Neural progenitor cell (in vitro differentiated cells): ENCODE data around the gene LTN1. TPM values are rescaled to one million over a fixed set of nuclear protein-coding genes. Genes with fewer than 3 reads are reported as not detected.
"Not testable (repeated sequence)": the region's sequence is repeated elsewhere in the genome, so short reads cannot be mapped to it uniquely, and the experiment has no call there.

ENCODE experiments used
- DNase-seq: peaks from one replicate; pipeline ENCODE4 v3.0.0-alpha.2; 2016; ENCODE audit warnings: low spot score
- H2AFZ ChIP-seq: fragments of 200-600 bp; sonication (generic); replicated peaks from 2 replicates; pipeline ENCODE4 v1.6.1; 2016; ENCODE audit warnings: antibody characterized with exemption
- H3F3A ChIP-seq: fragments of 200-600 bp; sonication (generic); 2 replicates; pipeline ENCODE4 v1.6.1; 2016; ENCODE audit warnings: antibody characterized with exemption, low read depth
- H3K27ac ChIP-seq: fragments of 200-600 bp; sonication (generic); 2 replicates; pipeline ENCODE4 v1.5.1; 2016; ENCODE audit warnings: mild to moderate bottlenecking
- H3K27me3 ChIP-seq: fragments of 200-600 bp; sonication (generic); 2 replicates; pipeline ENCODE4 v1.6.1; 2016; ENCODE audit warnings: mild to moderate bottlenecking, moderate library complexity
- H3K36me3 ChIP-seq: fragments of 200-600 bp; sonication (generic); 2 replicates; pipeline ENCODE4 v1.5.1; 2016
- H3K4me1 ChIP-seq: fragments of 200-600 bp; sonication (generic); 2 replicates; pipeline ENCODE4 v1.6.1; 2016; ENCODE audit warnings: mixed run types
- H3K4me2 ChIP-seq: fragments of 200-600 bp; sonication (generic); 2 replicates; pipeline ENCODE4 v1.6.1; 2016
- H3K4me3 ChIP-seq: fragments of 200-600 bp; sonication (generic); 2 replicates; pipeline ENCODE4 v1.5.1; 2016
- H3K79me2 ChIP-seq: fragments of 200-600 bp; sonication (generic); 2 replicates; pipeline ENCODE4 v1.6.1; 2016; ENCODE audit warnings: low read depth
- H3K9ac ChIP-seq: fragments of 200-600 bp; sonication (generic); 2 replicates; pipeline ENCODE4 v1.6.1; 2016
- H3K9me3 ChIP-seq: fragments of 200-600 bp; sonication (generic); 2 replicates; pipeline ENCODE4 v1.5.1; 2016; ENCODE audit warnings: low read depth
- H4K20me1 ChIP-seq: fragments of 200-600 bp; sonication (generic); 2 replicates; pipeline ENCODE4 v1.6.1; 2016; ENCODE audit warnings: low read depth
- H3K27ac Mint-ChIP-seq: 3 replicates; pipeline ENCODE4 v1.8.0; 2021; ENCODE audit warnings: mixed read lengths
- H3K27me3 Mint-ChIP-seq: 2 replicates; pipeline ENCODE4 v1.8.0; 2022; ENCODE audit warnings: low read depth, mild to moderate bottlenecking, inconsistent platforms, moderate library complexity, mixed read lengths; ENCODE audit not compliant: insufficient read depth
- H3K36me3 Mint-ChIP-seq: 3 replicates; pipeline ENCODE4 v1.8.0; 2021; ENCODE audit warnings: mixed read lengths
- H3K4me1 Mint-ChIP-seq: 3 replicates; pipeline ENCODE4 v1.8.0; 2021; ENCODE audit warnings: mixed read lengths
- H3K4me3 Mint-ChIP-seq: 3 replicates; pipeline ENCODE4 v1.8.0; 2021; ENCODE audit warnings: mild to moderate bottlenecking, moderate library complexity, mixed read lengths
- H3K9me3 Mint-ChIP-seq: 3 replicates; pipeline ENCODE4 v1.8.0; 2020; ENCODE audit warnings: mixed read lengths
- EZH2 ChIP-seq: fragments of 200-600 bp; sonication (generic); IDR thresholded peaks from 2 replicates; pipeline ENCODE4 v1.6.1; 2017; ENCODE audit warnings: antibody characterized with exemption, mild to moderate bottlenecking, moderate library complexity
- EZH2phosphoT487 ChIP-seq: fragments of 200-600 bp; sonication (generic); IDR thresholded peaks from 2 replicates; pipeline ENCODE4 v1.6.1; 2017; ENCODE audit warnings: antibody characterized with exemption
- total RNA-seq: library from RNA; depleted of rRNA; stranded (reverse); fragments of >200 nt; gene quantifications from 2 replicates; pipeline ENCODE4 v1.2.3, GENCODE V29; 2015; ENCODE audit warnings: low replicate concordance
- TF ChIP-seq, protein P1 (sequence below): fragments of 200-600 bp; sonication (generic); IDR thresholded peaks from 2 replicates; pipeline ENCODE4 v1.5.1; 2017; ENCODE audit warnings: antibody characterized with exemption, mild to moderate bottlenecking

The LTN1 gene
- total RNA-seq, 1 donor from 2014 or later, result 37.3 TPM

DNA sequence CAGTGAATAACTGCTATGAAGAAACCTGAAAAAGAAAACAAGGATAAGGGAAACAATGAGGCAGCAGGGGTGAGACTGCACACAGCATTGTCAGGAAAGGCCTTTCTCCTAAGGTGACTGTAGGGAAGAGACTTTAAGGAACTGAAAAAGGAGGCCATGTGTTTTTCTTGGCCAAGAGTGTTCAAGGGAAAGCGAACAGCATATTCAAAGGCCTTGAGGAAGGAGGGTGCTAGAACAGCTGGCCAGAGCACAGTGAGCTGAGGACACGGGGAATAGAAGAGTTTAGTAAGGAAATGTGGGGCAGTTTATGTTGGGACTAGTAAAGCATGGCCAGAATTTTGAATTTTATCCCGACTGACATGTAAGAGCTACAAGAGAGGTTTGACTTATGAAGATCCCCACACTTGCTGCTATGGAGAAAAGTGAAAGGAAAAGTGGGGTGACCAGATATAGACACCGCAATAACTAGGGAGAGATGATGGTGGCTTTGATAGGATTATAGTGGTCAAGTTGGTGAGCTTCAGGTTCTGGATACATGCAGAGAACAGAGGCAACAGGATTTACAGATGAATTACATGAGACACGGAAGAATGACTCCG is 25.1 kb upstream of the LTN1 start:
- TF ChIP-seq EZH2 (no peak), EZH2phosphoT487 (no peak)
- TF ChIP-seq, protein P1, sequence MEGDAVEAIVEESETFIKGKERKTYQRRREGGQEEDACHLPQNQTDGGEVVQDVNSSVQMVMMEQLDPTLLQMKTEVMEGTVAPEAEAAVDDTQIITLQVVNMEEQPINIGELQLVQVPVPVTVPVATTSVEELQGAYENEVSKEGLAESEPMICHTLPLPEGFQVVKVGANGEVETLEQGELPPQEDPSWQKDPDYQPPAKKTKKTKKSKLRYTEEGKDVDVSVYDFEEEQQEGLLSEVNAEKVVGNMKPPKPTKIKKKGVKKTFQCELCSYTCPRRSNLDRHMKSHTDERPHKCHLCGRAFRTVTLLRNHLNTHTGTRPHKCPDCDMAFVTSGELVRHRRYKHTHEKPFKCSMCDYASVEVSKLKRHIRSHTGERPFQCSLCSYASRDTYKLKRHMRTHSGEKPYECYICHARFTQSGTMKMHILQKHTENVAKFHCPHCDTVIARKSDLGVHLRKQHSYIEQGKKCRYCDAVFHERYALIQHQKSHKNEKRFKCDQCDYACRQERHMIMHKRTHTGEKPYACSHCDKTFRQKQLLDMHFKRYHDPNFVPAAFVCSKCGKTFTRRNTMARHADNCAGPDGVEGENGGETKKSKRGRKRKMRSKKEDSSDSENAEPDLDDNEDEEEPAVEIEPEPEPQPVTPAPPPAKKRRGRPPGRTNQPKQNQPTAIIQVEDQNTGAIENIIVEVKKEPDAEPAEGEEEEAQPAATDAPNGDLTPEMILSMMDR, result no peak
- Mint-ChIP-seq H3K27me3 (no peaks in the 10 kb centered on the region), H3K4me1 (peaks cover 6% of the 10 kb centered on the region), H3K9me3 (peaks cover 4% of the 10 kb centered on the region), H3K27ac (no peak overlapping the region), H3K4me3 (peak overlapping the region; percentile 85), H3K36me3 (peaks cover 2% of the 10 kb centered on the region)
- Histone ChIP-seq H3K36me3 (no peaks in the 10 kb centered on the region), H4K20me1 (no peaks in the 10 kb centered on the region), H3K27me3 (no peaks in the 10 kb centered on the region), H3K4me1 (no peaks in the 10 kb centered on the region), H3K4me2 (no peak overlapping the region), H2AFZ (no peak overlapping the region), H3K27ac (no peak overlapping the region), H3K9ac (no peak overlapping the region), H3K9me3 (no peaks in the 10 kb centered on the region), H3F3A (no peaks in the 10 kb centered on the region), H3K4me3 (peak overlapping the region; percentile 80), H3K79me2 (peaks cover 12% of the 10 kb centered on the region)
- no peak for DNase-seq

DNA sequence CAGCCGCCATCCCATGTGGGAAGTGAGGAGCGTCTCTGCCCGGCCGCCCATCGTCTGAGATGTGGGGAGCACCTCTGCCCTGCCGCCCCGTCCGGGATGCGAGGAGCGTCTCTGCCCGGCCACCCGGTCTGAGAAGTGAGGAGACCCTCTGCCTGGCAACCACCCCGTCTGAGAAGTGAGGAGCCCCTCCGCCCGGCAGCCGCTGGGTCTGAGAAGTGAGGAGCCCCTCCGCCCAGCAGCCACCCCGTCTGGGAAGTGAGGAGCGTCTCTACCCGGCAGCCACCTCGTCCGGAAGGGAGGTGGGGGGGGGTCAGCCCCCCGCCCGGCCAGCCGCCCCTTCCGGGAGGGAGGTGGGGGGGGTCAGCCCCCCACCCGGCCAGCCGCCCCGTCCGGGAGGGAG is 18.6 kb upstream of the LTN1 start:
- not testable (repeated sequence) for H3K4me2 ChIP-seq, DNase-seq, H3K27ac ChIP-seq, H3K27me3 Mint-ChIP-seq, H3K79me2 ChIP-seq, H3K9ac ChIP-seq, H2AFZ ChIP-seq, H3K9me3 Mint-ChIP-seq, H3K36me3 Mint-ChIP-seq, H3F3A ChIP-seq, H3K27me3 ChIP-seq, H3K36me3 ChIP-seq, H3K9me3 ChIP-seq, H3K4me1 Mint-ChIP-seq, H3K4me1 ChIP-seq, H3K4me3 Mint-ChIP-seq, H4K20me1 ChIP-seq, H3K27ac Mint-ChIP-seq, H3K4me3 ChIP-seq

DNA sequence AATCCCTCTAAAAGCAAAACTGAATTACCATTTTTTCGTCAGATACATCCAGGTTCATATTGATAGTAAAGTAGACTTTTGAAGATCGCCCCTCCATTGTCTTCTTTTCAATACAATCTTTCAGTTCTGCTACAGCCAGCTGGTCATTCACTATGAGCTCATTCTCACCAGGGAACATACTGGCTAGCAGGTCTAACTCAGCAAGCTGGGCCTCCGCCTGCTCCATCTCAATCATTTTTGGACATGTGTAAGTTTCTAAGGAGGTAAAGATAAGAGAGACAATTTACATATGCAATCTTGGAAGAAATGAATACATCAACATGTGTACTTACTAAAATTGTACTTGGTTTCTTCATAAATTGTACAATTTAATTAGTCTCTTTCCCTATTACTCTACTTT is 15.7 kb upstream of the LTN1 start:
- TF ChIP-seq, protein P1, result no peak
- TF ChIP-seq EZH2, result no peak
- TF ChIP-seq EZH2phosphoT487, result no peak
- H3K9ac ChIP-seq, result no peak overlapping the region

DNA sequence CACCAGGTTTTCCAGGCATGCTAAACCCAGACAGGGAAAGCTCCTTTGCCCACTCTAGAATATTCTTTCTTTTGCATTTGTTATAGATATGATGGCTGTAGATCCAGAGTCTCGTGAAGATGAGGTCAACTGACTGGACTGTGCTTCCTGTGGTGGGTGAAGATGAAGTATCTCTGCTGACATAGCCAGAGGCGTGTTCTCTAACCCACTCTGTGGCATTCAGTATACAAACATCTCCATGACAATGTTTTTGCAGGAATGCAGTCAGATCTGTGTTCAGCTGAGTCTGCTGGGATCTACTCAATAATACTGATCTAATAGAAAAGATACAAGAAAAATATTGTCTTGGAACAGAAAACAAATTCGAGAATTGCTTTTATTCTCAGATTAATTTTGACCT is 15.1 kb upstream of the LTN1 start:
- Histone ChIP-seq H4K20me1 (no peaks in the 10 kb centered on the region), H3K36me3 (no peaks in the 10 kb centered on the region), H3F3A (peaks cover 5% of the 10 kb centered on the region), H3K4me1 (no peaks in the 10 kb centered on the region), H3K27ac (no peak overlapping the region), H3K9ac (no peak overlapping the region), H3K4me3 (no peak overlapping the region), H3K27me3 (peaks cover 4% of the 10 kb centered on the region), H3K9me3 (no peaks in the 10 kb centered on the region), H2AFZ (no peak overlapping the region), H3K79me2 (no peaks in the 10 kb centered on the region), H3K4me2 (no peak overlapping the region)
- H3K4me3 Mint-ChIP-seq, result no peak overlapping the region
- no peak for TF ChIP-seq EZH2
- TF ChIP-seq, protein P1, result no peak
- TF ChIP-seq EZH2phosphoT487, result no peak
- no peaks in the 10 kb centered on the region for H3K36me3 Mint-ChIP-seq
- DNase-seq, result no peak
- H3K27me3 Mint-ChIP-seq, result peaks cover 4% of the 10 kb centered on the region
- H3K4me1 Mint-ChIP-seq, result peaks cover 2% of the 10 kb centered on the region
- H3K27ac Mint-ChIP-seq, result no peak overlapping the region
- peaks cover 4% of the 10 kb centered on the region for H3K9me3 Mint-ChIP-seq

More for the DNA sequence above, 15.7 kb upstream of the LTN1 start:
- Mint-ChIP-seq H3K27me3 (peaks cover 3% of the 10 kb centered on the region), H3K4me3 (no peak overlapping the region), H3K27ac (no peak overlapping the region), H3K4me1 (peaks cover 2% of the 10 kb centered on the region), H3K36me3 (no peaks in the 10 kb centered on the region), H3K9me3 (peaks cover 7% of the 10 kb centered on the region)
- H3K36me3 ChIP-seq, result no peaks in the 10 kb centered on the region
- DNase-seq, result no peak
- H3K27ac ChIP-seq, result no peak overlapping the region
- no peaks in the 10 kb centered on the region for H3K79me2 ChIP-seq
- H3K4me3 ChIP-seq, result no peak overlapping the region
- H3K4me2 ChIP-seq, result no peak overlapping the region
- peaks cover 3% of the 10 kb centered on the region for H3F3A ChIP-seq
- no peaks in the 10 kb centered on the region for H4K20me1 ChIP-seq
- no peaks in the 10 kb centered on the region for H3K9me3 ChIP-seq
- peaks cover 4% of the 10 kb centered on the region for H3K27me3 ChIP-seq
- no peaks in the 10 kb centered on the region for H3K4me1 ChIP-seq
- no peak overlapping the region for H2AFZ ChIP-seq
